Smooth muscle cell (in vitro differentiated cells): Measurements from ENCODE around the gene PTPRC. TPM values are rescaled to one million over a fixed set of nuclear protein-coding genes. Genes with fewer than 3 reads are reported as not detected.

Experiments
- DNase-seq: peaks from one replicate; lab custom pipeline; 2025; ENCODE audit not compliant: unreplicated experiment; lab: John Stamatoyannopoulos, UW
- H2AFZ ChIP-seq: fragments of 200-600 bp; sonication (generic); 2 replicates; pipeline ENCODE4 v1.6.0; 2016; ENCODE audit warnings: antibody characterized with exemption, low read depth, mild to moderate bottlenecking
- H3F3A ChIP-seq: fragments of 200-600 bp; sonication (generic); 2 replicates; pipeline ENCODE4 v1.6.0; 2017; ENCODE audit warnings: antibody characterized with exemption, low read depth
- H3K27ac ChIP-seq: fragments of 200-600 bp; sonication (generic); 2 replicates; pipeline ENCODE4 v1.5.1; 2016; ENCODE audit warnings: low read depth, mild to moderate bottlenecking
- H3K27me3 ChIP-seq: fragments of 200-600 bp; sonication (generic); 2 replicates; pipeline ENCODE4 v1.6.1; 2016; ENCODE audit warnings: low read depth, mild to moderate bottlenecking
- H3K36me3 ChIP-seq: fragments of 200-600 bp; sonication (generic); 2 replicates; pipeline ENCODE4 v1.5.1; 2016; ENCODE audit warnings: low read depth
- H3K4me1 ChIP-seq: fragments of 200-600 bp; sonication (generic); 2 replicates; pipeline ENCODE4 v1.5.1; 2016; ENCODE audit warnings: low read depth
- H3K4me2 ChIP-seq: fragments of 200-600 bp; sonication (generic); 2 replicates; pipeline ENCODE4 v1.6.0; 2016; ENCODE audit warnings: mild to moderate bottlenecking
- H3K4me3 ChIP-seq: fragments of 200-600 bp; sonication (generic); 2 replicates; pipeline ENCODE4 v1.5.1; 2016; ENCODE audit warnings: mild to moderate bottlenecking
- H3K79me2 ChIP-seq: fragments of 200-600 bp; sonication (generic); 2 replicates; pipeline ENCODE4 v1.6.0; 2016; ENCODE audit warnings: low read depth, mild to moderate bottlenecking
- H3K9ac ChIP-seq: fragments of 200-600 bp; sonication (generic); 2 replicates; pipeline ENCODE4 v1.6.0; 2016; ENCODE audit warnings: low read depth
- H3K9me3 ChIP-seq: fragments of 200-600 bp; sonication (generic); replicated peaks from 2 replicates; pipeline ENCODE4 v1.5.1; 2016; ENCODE audit warnings: low read depth
- H4K20me1 ChIP-seq: fragments of 200-600 bp; sonication (generic); 2 replicates; pipeline ENCODE4 v1.6.0; 2016; ENCODE audit warnings: low read depth
- WGBS: methylation state at CpG from one replicate; pipeline ENCODE4 v1.1.7; 2016; ENCODE audit warnings: low lambda C conversion rate; 5-methylcytosine and 5-hydroxymethylcytosine counted together
- polyA plus RNA-seq: library from polyadenylated mRNA; unstranded; fragments of >200 nt; fragmentation: Nextera tagmentation; extraction: Ambion mirVana; gene quantifications from 2 replicates; pipeline ENCODE4 v1.2.1, GENCODE V29; 2016
- total RNA-seq: library from RNA; depleted of rRNA; stranded (reverse); fragments of >200 nt; gene quantifications from 2 replicates; pipeline ENCODE4 v1.2.3, GENCODE V29; 2014
- TF ChIP-seq, protein P1 (sequence below): fragments of 200-600 bp; sonication (generic); IDR thresholded peaks from 2 replicates; pipeline ENCODE4 v1.5.1; 2017; ENCODE audit warnings: borderline replicate concordance, mild to moderate bottlenecking, antibody characterized with exemption; ENCODE audit not compliant: insufficient read depth, poor library complexity, severe bottlenecking

The PTPRC gene
- total and polyA plus RNA-seq, 2 experiments from 2014 or later, result 0.04 TPM; not detected in 1

- no peaks in the 10 kb centered on the region for H3K27me3 ChIP-seq
- DNase-seq, result no peak
- no peak overlapping the region for H3K9ac ChIP-seq
- H3K4me1 ChIP-seq, result peaks cover 19% of the 10 kb centered on the region
- no peaks in the 10 kb centered on the region for H3K79me2 ChIP-seq
- H3K27ac ChIP-seq, result no peak overlapping the region
- TF ChIP-seq, protein P1, sequence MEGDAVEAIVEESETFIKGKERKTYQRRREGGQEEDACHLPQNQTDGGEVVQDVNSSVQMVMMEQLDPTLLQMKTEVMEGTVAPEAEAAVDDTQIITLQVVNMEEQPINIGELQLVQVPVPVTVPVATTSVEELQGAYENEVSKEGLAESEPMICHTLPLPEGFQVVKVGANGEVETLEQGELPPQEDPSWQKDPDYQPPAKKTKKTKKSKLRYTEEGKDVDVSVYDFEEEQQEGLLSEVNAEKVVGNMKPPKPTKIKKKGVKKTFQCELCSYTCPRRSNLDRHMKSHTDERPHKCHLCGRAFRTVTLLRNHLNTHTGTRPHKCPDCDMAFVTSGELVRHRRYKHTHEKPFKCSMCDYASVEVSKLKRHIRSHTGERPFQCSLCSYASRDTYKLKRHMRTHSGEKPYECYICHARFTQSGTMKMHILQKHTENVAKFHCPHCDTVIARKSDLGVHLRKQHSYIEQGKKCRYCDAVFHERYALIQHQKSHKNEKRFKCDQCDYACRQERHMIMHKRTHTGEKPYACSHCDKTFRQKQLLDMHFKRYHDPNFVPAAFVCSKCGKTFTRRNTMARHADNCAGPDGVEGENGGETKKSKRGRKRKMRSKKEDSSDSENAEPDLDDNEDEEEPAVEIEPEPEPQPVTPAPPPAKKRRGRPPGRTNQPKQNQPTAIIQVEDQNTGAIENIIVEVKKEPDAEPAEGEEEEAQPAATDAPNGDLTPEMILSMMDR, result no peak
- H3F3A ChIP-seq, result peaks cover 23% of the 10 kb centered on the region
- no peaks in the 10 kb centered on the region for H4K20me1 ChIP-seq
- peak overlapping the region; percentile 43 for H2AFZ ChIP-seq
- no peak overlapping the region for H3K4me3 ChIP-seq
- 76% methylated on average over 8 of the region's 8 CpGs for WGBS
- H3K36me3 ChIP-seq, result no peaks in the 10 kb centered on the region
- H3K4me2 ChIP-seq, result no peak overlapping the region
- H3K9me3 ChIP-seq, result no peaks in the 10 kb centered on the region
These were observed 39.5 kb downstream of the PTPRC start for GRCh38 chr1:198678301-198678836.

DNA sequence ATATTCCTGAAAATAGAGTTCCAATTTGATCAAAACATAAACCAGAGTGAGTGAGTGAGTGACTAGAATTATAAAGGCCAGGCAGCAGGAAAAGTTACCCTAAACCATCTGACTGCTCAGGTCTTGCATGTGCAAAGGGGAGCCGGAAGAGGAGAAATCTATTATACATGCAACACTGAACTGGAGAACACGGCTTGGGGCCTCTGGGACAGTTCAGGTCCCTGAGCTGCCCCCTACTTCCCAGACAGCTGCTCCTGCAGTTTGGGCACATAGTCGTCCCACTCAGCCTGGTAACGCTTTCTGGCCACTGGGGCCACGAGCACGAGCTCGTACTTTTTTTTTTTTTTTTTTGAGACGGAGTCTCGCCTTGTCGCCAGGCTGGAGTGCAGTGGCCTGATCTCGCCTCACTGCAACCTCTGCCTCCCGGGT, 40.1 kb downstream of the PTPRC start:
- Histone ChIP-seq H3F3A (peaks cover 23% of the 10 kb centered on the region), H3K4me3 (no peak overlapping the region), H3K27me3 (no peaks in the 10 kb centered on the region), H3K9me3 (no peaks in the 10 kb centered on the region), H3K9ac (no peak overlapping the region), H3K4me1 (peaks cover 19% of the 10 kb centered on the region), H3K4me2 (no peak overlapping the region), H4K20me1 (no peaks in the 10 kb centered on the region), H3K79me2 (no peaks in the 10 kb centered on the region), H3K27ac (no peak overlapping the region), H2AFZ (no peak overlapping the region), H3K36me3 (no peaks in the 10 kb centered on the region)
- TF ChIP-seq, protein P1, result no peak
- WGBS, result 96% methylated on average over 12 of the region's 12 CpGs
- DNase-seq, result no peak

- no peak overlapping the region for H3K9ac ChIP-seq
- H3K4me3 ChIP-seq, result no peak overlapping the region
- H3K9me3 ChIP-seq, result no peaks in the 10 kb centered on the region
- no peaks in the 10 kb centered on the region for H4K20me1 ChIP-seq
- no peaks in the 10 kb centered on the region for H3K27me3 ChIP-seq
- H3K4me1 ChIP-seq, result peaks cover 19% of the 10 kb centered on the region
- no peak overlapping the region for H2AFZ ChIP-seq
- WGBS, result 99% methylated on average over 31 of the region's 31 CpGs
- no peak for DNase-seq
- TF ChIP-seq, protein P1, result no peak
- H3F3A ChIP-seq, result peaks cover 23% of the 10 kb centered on the region
- H3K36me3 ChIP-seq, result no peaks in the 10 kb centered on the region
- no peak overlapping the region for H3K27ac ChIP-seq
- H3K79me2 ChIP-seq, result no peaks in the 10 kb centered on the region
- no peak overlapping the region for H3K4me2 ChIP-seq
These were observed 40.8 kb downstream of the PTPRC start for GRCh38 chr1:198679535-198680173.
